Choroid plexus epithelial cell (primary cell): Measurements from ENCODE around the gene TRAF2.
"Not testable (repeated sequence)": the region's sequence is repeated elsewhere in the genome, so short reads cannot be mapped to it uniquely, and the experiment has no call there.

Experiments
- DNase-seq: peaks from one replicate; pipeline ENCODE4 v3.0.0-alpha.2; 2010; ENCODE audit warnings: low read depth
- H3K4me3 ChIP-seq: 2 replicates; pipeline ENCODE4 v1.5.1; 2011; ENCODE audit warnings: low read depth, mild to moderate bottlenecking, control low read depth, low read length, moderate library complexity
- TF ChIP-seq, protein P1 (sequence below): conservative IDR thresholded peaks from 2 replicates; pipeline ENCODE4 v1.5.1; 2011; ENCODE audit warnings: low read depth, mild to moderate bottlenecking, control low read depth, inconsistent platforms, low read length, moderate library complexity

The TRAF2 gene

DNA sequence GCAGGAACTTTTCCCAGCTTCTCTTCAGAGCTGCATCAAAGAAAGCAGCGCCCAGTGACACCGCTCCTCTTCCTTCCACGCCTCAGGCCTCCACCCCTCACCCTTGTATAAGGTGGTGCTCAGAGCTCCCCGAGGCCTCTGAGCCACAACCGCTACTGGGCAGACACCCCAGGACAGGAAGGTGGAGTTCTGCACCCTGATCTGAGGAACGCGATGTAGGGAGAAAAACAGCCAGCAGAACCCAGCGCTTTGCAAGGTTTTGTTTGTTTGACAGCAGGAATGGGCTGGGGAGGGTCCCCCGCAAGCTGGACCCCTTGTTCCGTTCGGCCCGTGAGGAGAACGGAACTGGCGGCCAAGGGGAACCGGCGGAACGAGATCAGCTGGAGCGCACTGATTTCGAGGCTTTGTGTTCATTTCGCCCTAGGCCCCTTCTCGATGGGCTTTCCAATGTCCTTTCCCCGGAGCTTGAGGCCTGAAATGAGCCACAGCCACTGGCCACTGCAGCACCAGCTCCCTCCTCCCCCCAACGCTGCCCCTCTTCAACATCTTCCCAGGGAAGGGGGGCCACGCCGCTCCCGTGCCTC is 24.4 kb upstream of the TRAF2 start:
- no peak for DNase-seq
- H3K4me3 ChIP-seq = no peak overlapping the region
- TF ChIP-seq, protein P1, sequence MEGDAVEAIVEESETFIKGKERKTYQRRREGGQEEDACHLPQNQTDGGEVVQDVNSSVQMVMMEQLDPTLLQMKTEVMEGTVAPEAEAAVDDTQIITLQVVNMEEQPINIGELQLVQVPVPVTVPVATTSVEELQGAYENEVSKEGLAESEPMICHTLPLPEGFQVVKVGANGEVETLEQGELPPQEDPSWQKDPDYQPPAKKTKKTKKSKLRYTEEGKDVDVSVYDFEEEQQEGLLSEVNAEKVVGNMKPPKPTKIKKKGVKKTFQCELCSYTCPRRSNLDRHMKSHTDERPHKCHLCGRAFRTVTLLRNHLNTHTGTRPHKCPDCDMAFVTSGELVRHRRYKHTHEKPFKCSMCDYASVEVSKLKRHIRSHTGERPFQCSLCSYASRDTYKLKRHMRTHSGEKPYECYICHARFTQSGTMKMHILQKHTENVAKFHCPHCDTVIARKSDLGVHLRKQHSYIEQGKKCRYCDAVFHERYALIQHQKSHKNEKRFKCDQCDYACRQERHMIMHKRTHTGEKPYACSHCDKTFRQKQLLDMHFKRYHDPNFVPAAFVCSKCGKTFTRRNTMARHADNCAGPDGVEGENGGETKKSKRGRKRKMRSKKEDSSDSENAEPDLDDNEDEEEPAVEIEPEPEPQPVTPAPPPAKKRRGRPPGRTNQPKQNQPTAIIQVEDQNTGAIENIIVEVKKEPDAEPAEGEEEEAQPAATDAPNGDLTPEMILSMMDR = no peak

DNA sequence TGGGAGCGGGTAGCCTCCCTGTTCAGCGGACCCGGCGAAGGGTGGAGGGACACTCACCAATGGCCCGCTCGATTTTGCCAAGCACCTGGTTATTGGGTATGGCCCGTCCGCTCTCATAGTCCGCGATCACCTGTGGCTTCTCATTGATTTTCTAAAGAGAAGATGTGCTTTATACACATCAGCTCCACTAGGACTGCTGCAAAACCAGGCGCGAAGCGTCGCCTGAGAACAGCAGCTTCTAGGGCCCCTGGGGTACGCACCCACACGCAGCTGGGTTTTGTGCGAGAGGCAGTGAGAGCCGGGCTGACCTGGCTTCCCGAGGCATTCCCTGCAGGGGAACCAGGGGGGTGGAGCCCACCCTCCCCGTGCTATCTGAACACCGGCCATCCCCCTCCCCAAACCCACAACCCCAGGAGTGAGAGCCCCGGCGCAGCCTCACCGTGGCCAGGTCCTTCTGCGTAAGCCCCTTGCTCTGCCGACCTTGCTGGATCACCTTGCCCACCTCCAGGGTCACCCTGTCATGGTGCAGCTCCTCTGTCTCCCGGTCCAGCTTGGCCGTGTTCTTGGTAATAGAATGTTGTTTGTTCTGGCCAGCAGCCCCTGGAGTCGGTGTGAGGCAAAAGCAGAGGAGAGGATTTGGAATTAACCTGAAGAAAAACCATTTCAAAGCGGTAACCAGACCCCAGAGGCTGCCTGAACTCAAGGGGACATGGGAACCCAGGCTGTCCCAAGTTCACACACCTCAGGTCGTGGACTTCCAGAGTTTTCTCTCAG is 23.3 kb upstream of the TRAF2 start:
- TF ChIP-seq, protein P1 = no peak
- DNase-seq = no peak
- no peak overlapping the region for H3K4me3 ChIP-seq

DNA sequence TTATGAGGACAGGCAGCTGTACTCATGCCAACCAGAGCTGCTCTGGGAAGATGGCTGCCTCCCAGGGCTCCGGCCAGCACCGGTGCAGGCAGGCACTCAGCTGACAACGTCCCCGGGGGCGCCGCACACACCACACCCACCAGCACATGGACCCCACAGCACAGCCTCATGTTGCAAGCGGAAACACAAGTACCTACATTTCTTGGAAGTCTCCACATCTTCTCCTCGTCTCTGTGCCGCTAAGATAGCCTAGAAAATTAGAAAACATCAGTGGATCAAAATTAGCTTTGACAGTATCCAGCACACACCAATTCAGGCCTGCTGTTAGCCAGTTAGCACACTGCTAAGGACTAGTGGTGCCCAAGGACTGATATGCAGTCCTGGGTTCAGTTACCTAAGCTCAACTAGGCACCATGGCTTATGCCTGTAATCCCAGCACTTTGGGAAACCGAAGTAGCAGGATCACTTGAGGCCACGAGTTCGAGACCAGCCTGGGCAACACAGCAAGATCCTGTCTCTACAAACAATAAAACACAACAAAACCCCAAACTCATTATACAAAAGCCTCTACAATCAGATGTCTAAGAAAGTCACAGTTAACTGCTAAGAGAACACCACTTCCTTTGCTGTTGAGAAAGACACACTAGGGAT is 22.6 kb upstream of the TRAF2 start:
- H3K4me3 ChIP-seq = no peak overlapping the region
- TF ChIP-seq, protein P1 = no peak
- no peak for DNase-seq

DNA sequence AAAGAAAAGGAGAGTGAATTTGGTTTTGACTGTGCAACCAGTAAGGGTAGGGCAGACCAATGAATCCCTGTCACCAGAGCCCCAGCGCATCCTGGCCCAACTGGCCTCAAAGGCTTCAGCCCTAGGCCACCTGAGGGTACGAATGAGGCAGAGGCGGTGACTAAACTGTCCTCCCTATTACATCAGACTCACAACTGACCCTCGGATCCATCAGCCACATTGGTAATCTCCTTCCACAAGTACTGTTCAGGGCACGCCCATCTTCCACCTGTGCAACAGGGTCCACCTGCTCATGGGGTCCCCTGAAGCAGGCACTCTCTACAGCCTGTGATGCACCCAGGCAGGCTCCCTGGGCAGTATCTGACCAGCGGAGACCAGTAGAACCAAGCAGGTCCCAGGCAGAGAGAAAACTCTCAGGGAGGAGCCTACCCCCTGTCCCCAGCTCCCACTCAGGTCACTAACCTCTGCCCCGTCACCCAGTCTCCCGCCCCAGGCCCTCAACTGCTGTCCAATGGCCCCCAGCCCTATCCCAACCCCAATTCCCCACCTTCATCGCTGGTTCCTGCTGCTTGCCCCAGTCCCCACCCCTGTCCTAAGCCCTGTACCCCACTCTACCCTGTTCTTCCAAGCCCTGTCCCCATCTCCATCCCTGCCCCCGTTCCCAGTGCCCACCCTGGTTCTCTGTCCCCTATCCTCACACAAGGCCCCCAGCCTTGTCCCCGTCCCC is 21.1 kb upstream of the TRAF2 start:
- H3K4me3 ChIP-seq = peak overlapping the region; percentile 93
- TF ChIP-seq, protein P1 = no peak
- DNase-seq = no peak

DNA sequence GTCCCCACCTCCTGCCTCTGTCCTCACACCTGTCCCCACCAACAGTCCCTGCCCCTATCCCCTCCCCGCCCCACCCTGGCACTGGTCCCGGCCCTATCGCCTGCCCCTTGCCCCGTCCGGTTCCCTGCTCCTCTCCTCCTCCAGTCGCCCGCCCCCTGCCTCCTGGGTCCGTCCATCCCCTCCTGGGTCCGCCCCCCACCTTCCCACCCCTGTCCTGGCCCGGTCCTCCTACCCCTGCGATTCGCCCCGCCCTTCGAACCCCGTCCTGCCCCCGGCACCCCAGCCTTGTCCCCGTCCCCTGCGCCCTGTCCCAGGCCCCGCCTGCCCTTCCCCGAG is 20.6 kb upstream of the TRAF2 start:
- peak overlapping the region; percentile 93 for H3K4me3 ChIP-seq
- TF ChIP-seq, protein P1 = no peak
- DNase-seq = no peak

DNA sequence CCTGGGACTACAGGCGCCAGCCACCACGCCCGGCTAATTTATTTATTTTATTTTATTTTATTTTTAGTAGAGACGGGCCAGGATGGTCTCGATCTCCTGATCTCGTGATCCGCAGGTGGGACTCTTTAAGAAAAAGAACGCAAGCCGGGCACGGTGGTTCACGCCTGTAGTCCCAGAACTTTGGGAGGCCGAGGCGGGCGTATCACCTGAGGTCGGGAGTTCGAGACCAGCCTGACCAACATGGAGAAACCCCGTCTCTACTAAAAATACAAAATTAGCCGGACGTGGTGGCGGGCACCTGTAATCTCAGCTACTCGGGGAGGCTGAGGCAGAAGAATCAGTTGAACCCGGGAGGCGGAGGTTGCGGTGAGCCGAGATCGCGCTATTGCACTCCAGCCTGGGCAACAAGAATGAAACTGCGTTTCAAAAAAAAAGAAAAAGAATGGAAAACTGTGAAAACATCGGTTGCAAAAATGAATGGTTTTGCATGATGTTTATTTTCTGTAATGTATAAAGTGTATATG is 19.4 kb upstream of the TRAF2 start:
- peak overlapping the region; percentile 93 for H3K4me3 ChIP-seq
- DNase-seq = not testable (repeated sequence)

DNA sequence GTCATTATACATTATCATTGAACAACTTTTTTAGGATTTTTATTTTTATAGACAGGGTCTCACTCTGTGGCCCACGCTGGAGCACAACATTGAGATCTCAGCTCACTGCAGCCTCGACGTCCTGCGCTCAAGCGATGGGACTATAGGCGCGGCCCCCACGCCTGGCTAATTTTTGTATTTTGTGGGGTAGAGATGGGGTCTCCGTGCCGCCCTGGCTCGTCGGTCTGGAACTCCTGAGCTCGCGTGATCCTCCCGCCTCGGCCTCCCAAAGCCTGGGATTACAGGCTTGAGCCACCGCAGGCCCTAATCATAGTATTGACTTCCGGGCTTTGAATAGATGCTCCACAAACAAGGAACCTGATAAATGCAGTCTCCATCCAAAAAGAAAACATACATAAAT is 18.8 kb upstream of the TRAF2 start:
- H3K4me3 ChIP-seq = no peak overlapping the region
- TF ChIP-seq, protein P1 = no peak
- DNase-seq = no peak
